GM12878 (cell line): ENCODE results near the gene MYL12A. TPM values are rescaled to one million over a fixed set of nuclear protein-coding genes. Genes with fewer than 3 reads are reported as not detected.

Experiments used
- ATAC-seq: fragments of 200-7000 bp; cut with Tn5 transposase; 3 replicates; pipeline ENCODE4 v1.9.1; 2020; ENCODE audit warnings: mild to moderate bottlenecking, moderate library complexity
- BruUV-seq: library from RNA; stranded (reverse); fragments of 400-500 nt; replicated peaks from 2 replicates; lab custom pipeline; 2021; lab: Mats Ljungman, UMichigan
- CTCF ChIA-PET: fragments of 300-600 bp; sonication (Branson Sonifier 250); formaldehyde crosslinking; extraction: SDS; loops from one replicate; lab custom pipeline; 2021; ENCODE audit warnings: inconsistent platforms; lab: Yijun Ruan, JAX
- POLR2A ChIA-PET: fragments of 350-600 bp; formaldehyde crosslinking; extraction: SDS; loops from one replicate; lab custom pipeline; 2021; ENCODE audit warnings: inconsistent platforms; lab: Charles Lee
- RAD21 ChIA-PET: fragments of 300-600 bp; sonication (Branson Sonifier 250); formaldehyde crosslinking; loops from one replicate; lab custom pipeline; 2023; ENCODE audit warnings: antibody characterized with exemption; ENCODE audit not compliant: unreplicated experiment; lab: Charles Lee
- SMC1A ChIA-PET: fragments of 300-600 bp; sonication (Branson Sonifier 250); formaldehyde crosslinking; loops from one replicate; lab custom pipeline; 2023; ENCODE audit not compliant: unreplicated experiment, uncharacterized antibody; lab: Charles Lee
- DNase-seq: peaks from one replicate; pipeline ENCODE4 v3.0.0-alpha.2; 2011; ENCODE audit warnings: low read depth, low spot score
- FAIRE-seq: peaks from 3 replicates; lab custom pipeline; 2011; peaks lifted over from hg19 to GRCh38; lab: Jason Lieb, UNC
- H2AFZ ChIP-seq: 2 replicates; pipeline ENCODE4 v1.6.0; 2011; ENCODE audit warnings: low read depth, low read length, control low read depth; ENCODE audit not compliant: control insufficient read depth
- H3K27ac ChIP-seq: 2 replicates; pipeline ENCODE4 v1.5.1; 2011; ENCODE audit warnings: control low read depth; ENCODE audit not compliant: control insufficient read depth, insufficient read depth
- H3K27me3 ChIP-seq, 2 experiments: replicated peaks in 1 of 2; 2 replicates each; pipeline versions ENCODE4 v1.6.0 to v1.6.1; 2011; ENCODE audit warnings: low read length in 1 of 2; ENCODE audit not compliant: control insufficient read depth in 2 of 2, insufficient read depth in 2 of 2
- H3K36me3 ChIP-seq, 2 experiments: 2 replicates each; pipeline ENCODE4 v1.5.1; 2011; ENCODE audit warnings: low read length in 1 of 2; ENCODE audit not compliant: control insufficient read depth in 2 of 2, insufficient read depth in 2 of 2
- H3K4me1 ChIP-seq: 2 replicates; pipeline ENCODE4 v1.6.1; 2011; ENCODE audit warnings: mild to moderate bottlenecking, low read length, moderate library complexity, mixed read lengths; ENCODE audit not compliant: control insufficient read depth, insufficient read depth
- H3K4me2 ChIP-seq: 2 replicates; pipeline ENCODE4 v1.6.0; 2011; ENCODE audit warnings: control low read depth; ENCODE audit not compliant: control insufficient read depth, insufficient read depth
- H3K4me3 ChIP-seq: fragments of 200-600 bp; sonication (generic); 2 replicates; pipeline ENCODE4 v1.5.1; 2016
- H3K79me2 ChIP-seq: 2 replicates; pipeline ENCODE4 v1.6.0; 2011; ENCODE audit warnings: low read length; ENCODE audit not compliant: control insufficient read depth, insufficient read depth
- H3K9ac ChIP-seq: 2 replicates; pipeline ENCODE4 v1.8.0; 2011; ENCODE audit warnings: low read length, control low read depth, mixed read lengths; ENCODE audit not compliant: control insufficient read depth, insufficient read depth
- H3K9me3 ChIP-seq: replicated peaks from 3 replicates; pipeline ENCODE4 v1.5.1; 2011; ENCODE audit warnings: mild to moderate bottlenecking, low read length; ENCODE audit not compliant: control insufficient read depth, insufficient read depth
- H4K20me1 ChIP-seq: 2 replicates; pipeline ENCODE4 v1.6.0; 2011; ENCODE audit not compliant: control insufficient read depth, insufficient read depth
- SRF ChIP-seq, 2 experiments: IDR thresholded peaks; 2 replicates each; pipeline ENCODE4 v1.6.1; 2011; ENCODE audit warnings: low read depth in 2 of 2, low read length in 2 of 2, mild to moderate bottlenecking in 1 of 2, moderate library complexity in 1 of 2
- USF1 ChIP-seq: IDR thresholded peaks from 2 replicates; pipeline ENCODE4 v1.6.1; 2011; ENCODE audit warnings: borderline replicate concordance, low read depth, mild to moderate bottlenecking, moderate library complexity, mixed read lengths, low read length; ENCODE audit not compliant: insufficient read depth; ENCODE audit errors: extremely low read length
- ZNF384 ChIP-seq: IDR thresholded peaks from 2 replicates; pipeline ENCODE4 v1.6.1; 2012; ENCODE audit warnings: low read depth, mild to moderate bottlenecking, low read length, improper control_type of control experiment, borderline replicate concordance
- ZNF687 ChIP-seq: fragments of 450-650 bp; IDR thresholded peaks from 2 replicates; pipeline ENCODE4 v1.6.1; 2017; ENCODE audit warnings: mild to moderate bottlenecking, moderate library complexity
- WGBS: methylation state at CpG from one replicate; pipeline ENCODE4 v1.1.6; 2016; ENCODE audit warnings: low lambda C conversion rate; ENCODE audit not compliant: insufficient replicate concordance, insufficient coverage; ENCODE audit errors: missing lambda C conversion rate; 5-methylcytosine and 5-hydroxymethylcytosine counted together
- in situ Hi-C: fragments of 300-500 bp; cut with MboI; formaldehyde crosslinking; loops from 9 replicates; pipeline ENCODE4 v1.14.3; 2018; ENCODE audit warnings: mixed read lengths
- intact Hi-C: fragments of 100-400 bp; cut with micrococcal nuclease; formaldehyde crosslinking; loops from one replicate; pipeline ENCODE4 v1.14.2; 2022; ENCODE audit not compliant: unreplicated experiment
- polyA plus RNA-seq, 11 experiments: library from polyadenylated mRNA; depleted of rRNA in 4 of 11; unstranded in 6 of 11; stranded (reverse) in 5 of 11; fragments of >200 nt; fragmentation: Nextera tagmentation in 4 of 11; fragmentation: Illumina TruSeq in 1 of 11; extraction: Ambion mirVana in 4 of 11; extraction: Trizol in 1 of 11; gene quantifications; 1 replicate in 1 of 11; 2 replicates in 10 of 11; pipeline versions ENCODE4 v1.2.1 to v1.2.3, GENCODE V29; 2011 to 2016; ENCODE audit warnings: inconsistent platforms in 2 of 11, missing spikeins in 2 of 11, low read depth in 1 of 11
- total RNA-seq, 4 experiments: library from RNA; depleted of rRNA in 3 of 4; stranded (reverse); fragments of >200 nt in 3 of 4; fragmentation: Illumina TruSeq in 1 of 4; extraction: Trizol in 1 of 4; gene quantifications; 2 replicates each; pipeline versions ENCODE4 v1.2.1 to v1.2.3, GENCODE V29; 2013 to 2021

The MYL12A gene
- total and polyA plus RNA-seq, 10 of the 15 experiments (the other 5 are each of a cell fraction or from before 2014, with no cell fraction given), result 488 to 1,663 (median 924) TPM

- POLR2A ChIA-PET, result no interaction called here
- WGBS, result 92% methylated on average over 23 of the region's 36 CpGs
- intact Hi-C loops, result loop anchor here (5.0 kb wide), 1 partner anchor 63 kb away; no protein-coding TSS in a partner anchor
- in situ Hi-C loops, result no loop called here
- FAIRE-seq (no peak), ATAC-seq (no peak), DNase-seq (no peak)
- H3K79me2 ChIP-seq, result no peaks in the 10 kb centered on the region
- BruUV-seq, result no TSS peak
- no peaks in the 10 kb centered on the region for H4K20me1 ChIP-seq
- TF ChIP-seq ZNF384, result no peak
- TF ChIP-seq SRF (IDR thresholded peaks at IDR 0.05; ENCODE audit: low read depth in 2 of 2, low read length in 2 of 2), result 0 out of 4 replicates have a peak, but pooled peaks of 1 of the 2 experiments have one; percentile 26
- no peak for TF ChIP-seq USF1
- no peak for TF ChIP-seq ZNF687
- RAD21 ChIA-PET, result no interaction called here
- no peak overlapping the region for H3K27ac ChIP-seq
- SMC1A ChIA-PET, result interaction anchor here (0.6 to 3.9 kb wide), 2 partner anchors 35 to 143 kb away, joined by 3 to 15 read pairs; no protein-coding TSS in a partner anchor
- no peak overlapping the region for H2AFZ ChIP-seq
- CTCF ChIA-PET, result no interaction called here
- no peaks in the 10 kb centered on the region for H3K36me3 ChIP-seq
- H3K9ac ChIP-seq, result no peak overlapping the region
- H3K27me3 ChIP-seq, result no peaks in the 10 kb centered on the region
- no peak overlapping the region for H3K4me3 ChIP-seq
- H3K9me3 ChIP-seq, result no peaks in the 10 kb centered on the region
- no peak overlapping the region for H3K4me2 ChIP-seq
- no peaks in the 10 kb centered on the region for H3K4me1 ChIP-seq
Observed at GRCh38 chr18:3214855-3215637, 32.6 kb upstream of the MYL12A start.
